GM21576 (cell line): ENCODE data around the gene SIX5.

Experiments
- ATAC-seq: cut with Tn5 transposase; IDR thresholded peaks from one replicate; pipeline ENCODE4 v1.9.1; 2021; ENCODE audit warnings: mild to moderate bottlenecking, moderate library complexity; ENCODE audit not compliant: unreplicated experiment

Gene SIX5

DNA sequence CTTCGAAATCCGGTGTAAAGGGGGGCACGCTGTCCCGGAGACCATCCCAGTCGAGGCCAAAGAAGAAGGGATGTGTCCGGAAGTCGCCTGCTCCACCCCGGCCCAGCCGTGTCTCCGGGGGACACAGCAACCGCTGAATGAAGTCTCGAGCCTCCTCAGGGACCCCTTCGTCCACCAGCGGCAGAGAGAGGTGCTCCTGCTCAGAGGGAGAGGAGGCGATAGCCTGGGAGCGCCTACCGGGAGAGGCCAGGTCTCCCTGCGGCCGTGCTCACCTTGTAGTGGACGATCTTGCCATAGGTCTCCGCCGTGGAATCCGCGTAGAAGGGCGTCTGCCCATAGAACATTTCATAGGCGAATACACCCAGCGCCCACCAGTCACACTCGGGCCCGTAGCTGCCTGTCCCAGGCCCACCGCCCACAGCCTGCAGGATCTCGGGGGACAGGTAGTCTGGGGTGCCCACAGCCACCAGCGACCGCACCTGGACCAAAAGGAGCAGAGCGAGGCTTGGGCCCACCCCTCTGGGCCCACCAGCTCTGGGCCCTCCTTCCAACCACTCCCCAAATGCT is 8.4 kb upstream of the SIX5 start:
- no peak for ATAC-seq

DNA sequence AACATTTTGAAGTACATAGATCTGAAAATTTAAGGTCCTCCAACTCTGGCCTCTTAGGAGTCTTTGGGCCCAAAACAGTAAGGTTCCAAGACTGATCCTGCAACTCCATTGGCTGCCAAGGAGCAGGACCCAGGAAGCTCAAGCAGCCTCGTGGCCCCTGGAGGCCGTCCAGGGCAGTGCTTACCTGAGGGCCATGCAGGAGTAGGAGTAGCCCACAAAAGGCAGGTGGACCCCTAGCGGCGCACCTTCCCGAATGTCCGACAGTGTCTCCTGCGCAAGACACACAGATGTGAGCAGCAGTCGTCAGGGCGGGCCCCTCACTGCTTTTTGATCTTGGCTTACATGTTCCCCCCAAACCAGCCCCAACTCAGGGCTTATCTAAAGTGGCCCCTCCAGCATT is 5.7 kb upstream of the SIX5 start:
- ATAC-seq, result no peak

DNA sequence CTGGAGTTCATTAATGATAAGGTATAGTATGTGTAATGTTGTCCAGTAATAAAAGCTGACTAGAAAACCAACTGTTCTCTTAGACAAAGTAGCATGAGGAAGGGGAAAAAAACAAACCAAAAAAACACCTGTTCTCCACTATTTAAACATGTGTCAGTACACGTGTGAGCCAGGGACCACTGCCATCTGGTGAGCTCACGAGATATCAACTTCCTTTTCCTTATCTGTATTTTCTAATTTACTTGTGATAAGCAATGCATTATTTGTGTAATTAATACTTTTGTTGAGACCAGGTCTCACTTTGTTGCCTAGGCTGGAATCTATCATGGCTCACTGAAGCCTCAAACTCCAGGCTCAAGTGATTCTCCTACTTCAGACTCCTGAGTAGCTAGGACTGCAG is 4.3 kb upstream of the SIX5 start:
- no peak for ATAC-seq

DNA sequence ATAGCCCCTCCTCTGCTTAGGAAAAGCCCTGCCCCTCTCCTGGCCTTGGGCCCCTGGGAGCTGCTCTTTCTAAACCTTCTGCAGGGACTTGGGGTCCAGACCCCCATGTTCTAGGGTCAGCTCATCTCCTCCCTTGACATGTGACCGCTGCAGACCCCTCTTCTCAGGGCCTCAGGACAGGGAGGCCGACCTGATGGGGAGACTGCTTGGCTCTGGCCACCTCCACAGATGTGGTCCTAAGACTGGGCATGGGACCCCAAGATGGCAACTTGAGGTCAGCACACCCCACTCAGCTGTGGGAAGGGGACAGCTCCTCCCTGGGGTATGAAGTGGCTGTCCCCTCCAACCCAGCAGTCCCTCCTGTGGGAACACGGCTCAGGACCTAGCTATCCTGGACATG is 3.9 kb upstream of the SIX5 start:
- no peak for ATAC-seq

DNA sequence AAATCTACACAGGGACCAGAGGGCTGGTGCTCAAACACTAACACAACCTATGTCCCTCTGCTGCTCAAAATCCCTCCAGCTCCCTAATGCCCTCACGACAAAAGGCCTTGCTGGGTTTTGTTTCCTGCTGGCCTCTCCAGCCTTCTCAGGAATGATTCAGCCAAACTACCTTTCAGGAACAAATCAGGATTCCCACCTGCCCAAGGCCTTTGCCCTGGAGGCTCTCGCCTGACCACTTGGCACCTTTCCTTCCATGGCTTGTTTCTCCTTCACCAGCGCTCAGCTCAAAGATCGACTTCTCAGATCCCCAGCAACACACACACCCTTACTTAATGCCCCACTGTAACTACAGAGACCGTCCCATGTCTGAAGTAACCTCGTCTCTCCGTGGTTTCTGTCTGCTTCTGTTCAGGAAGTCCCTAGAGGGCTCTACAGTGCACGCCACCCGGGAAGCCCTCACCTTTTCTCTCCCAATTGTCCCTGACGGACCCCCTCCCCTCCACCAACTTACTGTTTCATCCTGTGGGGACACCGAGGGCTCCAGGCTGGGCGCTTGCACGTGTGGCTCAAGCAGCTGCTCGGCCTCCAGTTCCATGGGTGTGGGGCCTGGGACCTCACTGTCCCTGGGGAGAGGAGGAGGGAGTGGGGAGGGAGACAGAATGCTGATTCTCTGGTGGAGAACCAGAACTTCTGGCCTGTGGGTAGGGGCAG is 3.2 kb upstream of the SIX5 start:
- no peak for ATAC-seq

DNA sequence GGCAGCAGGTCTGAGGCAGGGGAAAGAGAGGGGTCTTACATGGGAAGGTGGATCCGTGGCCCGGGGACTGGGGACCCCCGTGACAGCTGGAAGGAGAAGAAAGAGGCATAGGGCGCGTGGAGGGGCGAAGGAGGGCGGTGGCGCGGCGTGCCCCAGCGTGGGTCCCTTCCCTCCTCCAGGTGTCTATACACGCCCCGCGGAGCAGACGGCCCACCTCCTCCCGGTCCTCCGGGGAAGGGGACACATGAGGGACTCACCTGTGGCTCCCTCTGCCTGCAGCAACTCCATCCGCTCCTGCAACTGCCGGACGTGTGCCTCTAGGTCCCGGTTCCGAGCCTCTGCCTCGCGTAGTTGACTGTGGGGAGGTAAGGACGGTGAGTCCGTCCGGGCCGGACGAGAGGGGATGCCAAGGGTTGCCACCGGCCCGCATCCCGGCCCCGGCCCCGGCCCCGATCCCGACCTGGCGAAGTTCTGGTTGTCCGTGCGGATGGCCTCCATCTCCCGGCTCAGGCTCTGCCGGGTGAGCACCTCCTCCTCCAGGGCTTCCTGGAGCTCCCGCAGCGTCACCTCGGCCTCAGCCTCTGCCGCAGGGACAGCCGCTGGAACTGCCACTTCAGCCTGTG is 2.4 kb upstream of the SIX5 start:
- no peak for ATAC-seq

DNA sequence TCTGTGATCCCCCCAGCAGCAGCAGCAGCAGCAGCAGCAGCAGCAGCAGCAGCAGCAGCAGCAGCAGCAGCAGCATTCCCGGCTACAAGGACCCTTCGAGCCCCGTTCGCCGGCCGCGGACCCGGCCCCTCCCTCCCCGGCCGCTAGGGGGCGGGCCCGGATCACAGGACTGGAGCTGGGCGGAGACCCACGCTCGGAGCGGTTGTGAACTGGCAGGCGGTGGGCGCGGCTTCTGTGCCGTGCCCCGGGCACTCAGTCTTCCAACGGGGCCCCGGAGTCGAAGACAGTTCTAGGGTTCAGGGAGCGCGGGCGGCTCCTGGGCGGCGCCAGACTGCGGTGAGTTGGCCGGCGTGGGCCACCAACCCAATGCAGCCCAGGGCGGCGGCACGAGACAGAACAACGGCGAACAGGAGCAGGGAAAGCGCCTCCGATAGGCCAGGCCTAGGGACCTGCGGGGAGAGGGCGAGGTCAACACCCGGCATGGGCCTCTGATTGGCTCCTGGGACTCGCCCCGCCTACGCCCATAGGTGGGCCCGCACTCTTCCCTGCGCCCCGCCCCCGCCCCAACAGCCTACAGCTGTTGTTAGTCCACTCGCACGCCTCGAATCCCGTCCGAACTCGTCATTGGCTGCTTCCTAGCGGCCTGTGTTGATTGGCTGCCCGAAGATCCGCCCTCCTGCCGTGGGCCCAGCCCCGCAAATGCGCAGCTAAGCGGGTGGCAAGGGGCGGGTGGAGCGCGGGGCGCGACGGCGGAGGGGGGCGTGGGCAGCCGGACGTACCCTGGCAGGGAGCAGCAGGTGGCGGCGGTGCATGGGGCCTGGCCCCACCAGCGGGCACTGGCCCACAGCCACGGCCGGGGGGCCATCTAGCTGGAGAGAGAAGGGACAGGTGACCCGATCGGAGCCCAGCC is 1.4 kb upstream of the SIX5 start:
- ATAC-seq, result peak; percentile 48

DNA sequence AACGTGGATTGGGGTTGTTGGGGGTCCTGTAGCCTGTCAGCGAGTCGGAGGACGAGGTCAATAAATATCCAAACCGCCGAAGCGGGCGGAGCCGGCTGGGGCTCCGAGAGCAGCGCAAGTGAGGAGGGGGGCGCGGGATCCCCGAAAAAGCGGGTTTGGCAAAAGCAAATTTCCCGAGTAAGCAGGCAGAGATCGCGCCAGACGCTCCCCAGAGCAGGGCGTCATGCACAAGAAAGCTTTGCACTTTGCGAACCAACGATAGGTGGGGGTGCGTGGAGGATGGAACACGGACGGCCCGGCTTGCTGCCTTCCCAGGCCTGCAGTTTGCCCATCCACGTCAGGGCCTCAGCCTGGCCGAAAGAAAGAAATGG is 754 bp upstream of the SIX5 start:
- ATAC-seq, result peak; percentile 17

DNA sequence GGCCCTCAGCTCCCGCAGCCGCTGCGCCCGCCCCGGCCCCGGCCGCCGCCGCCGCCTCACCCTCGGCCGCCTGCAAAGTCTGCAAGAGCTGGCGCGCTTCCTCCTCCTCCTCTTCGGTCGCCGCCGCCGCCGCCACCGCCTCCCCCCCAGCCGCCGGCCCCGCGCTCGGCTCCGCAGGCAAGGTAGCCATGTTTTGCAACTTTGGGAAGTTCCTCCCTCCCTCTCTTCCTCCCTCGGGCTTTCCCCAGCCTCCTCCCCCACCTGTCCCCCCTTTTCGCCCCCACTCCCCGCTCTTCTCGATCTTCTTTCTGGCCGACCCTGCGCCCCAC is 433 bp downstream of the SIX5 start:
- ATAC-seq, result no peak

DNA sequence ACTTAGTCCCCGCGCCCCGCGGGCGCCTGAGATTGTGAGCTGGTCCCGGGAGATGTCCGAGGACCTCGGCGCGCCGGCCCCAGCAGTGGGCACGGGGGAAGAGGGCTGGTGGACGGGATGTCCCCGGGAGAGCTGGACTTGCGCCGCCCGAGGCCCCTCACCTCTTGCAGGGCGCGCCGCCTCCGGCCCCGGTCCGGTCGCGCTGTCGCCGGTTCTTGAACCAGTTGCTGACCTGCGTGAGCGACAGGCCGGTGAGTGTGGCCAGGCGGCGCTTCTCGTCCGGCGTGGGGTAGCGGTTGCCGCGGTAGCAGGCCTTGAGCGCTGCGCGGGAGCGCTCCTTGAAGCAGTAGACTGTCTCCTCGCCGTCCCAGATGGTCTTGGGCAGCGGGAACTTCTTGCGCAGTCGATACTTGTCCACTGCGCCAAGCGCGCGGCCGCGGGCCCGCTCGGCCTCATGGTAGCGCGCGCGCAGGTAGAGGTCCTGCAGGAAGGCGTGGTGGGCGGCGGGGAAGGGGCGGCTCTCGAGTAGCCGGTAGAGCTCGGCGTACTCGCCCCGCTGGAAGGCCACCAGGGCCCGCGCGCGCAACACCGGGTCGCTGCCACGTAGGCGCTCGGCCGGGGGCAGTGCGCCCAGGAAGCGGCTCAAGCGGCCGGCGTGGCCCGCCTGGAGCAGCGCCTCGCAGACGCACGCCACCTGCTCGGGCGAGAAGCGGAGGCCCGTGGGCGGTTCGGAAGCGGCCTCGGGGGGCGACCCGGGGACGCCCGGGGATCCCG is 984 bp downstream of the SIX5 start:
- no peak for ATAC-seq

DNA sequence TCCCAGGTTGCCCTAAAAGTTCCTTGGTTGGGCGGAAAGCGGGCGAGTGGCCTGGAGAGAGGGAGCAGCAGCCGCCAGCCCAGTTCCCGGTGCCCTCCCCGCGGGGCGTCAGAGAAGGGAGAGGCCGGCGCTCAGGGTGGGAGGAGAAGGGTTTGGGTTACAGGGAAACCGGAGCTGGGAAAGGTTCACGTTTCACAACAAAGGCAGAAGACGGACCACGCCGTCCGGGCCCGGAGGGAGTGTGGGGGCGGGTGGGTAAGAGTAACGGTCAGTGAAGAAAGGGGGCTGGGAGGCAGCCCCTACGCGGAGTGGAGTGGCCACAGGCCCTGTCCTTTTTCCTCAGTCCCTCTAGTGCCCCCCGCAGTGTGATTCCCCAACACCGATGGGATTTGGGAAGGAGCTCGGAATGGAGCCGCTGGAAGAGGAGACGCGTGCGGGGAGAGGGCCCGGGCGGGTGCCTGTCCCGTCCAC is 1.6 kb downstream of the SIX5 start:
- ATAC-seq, result no peak

DNA sequence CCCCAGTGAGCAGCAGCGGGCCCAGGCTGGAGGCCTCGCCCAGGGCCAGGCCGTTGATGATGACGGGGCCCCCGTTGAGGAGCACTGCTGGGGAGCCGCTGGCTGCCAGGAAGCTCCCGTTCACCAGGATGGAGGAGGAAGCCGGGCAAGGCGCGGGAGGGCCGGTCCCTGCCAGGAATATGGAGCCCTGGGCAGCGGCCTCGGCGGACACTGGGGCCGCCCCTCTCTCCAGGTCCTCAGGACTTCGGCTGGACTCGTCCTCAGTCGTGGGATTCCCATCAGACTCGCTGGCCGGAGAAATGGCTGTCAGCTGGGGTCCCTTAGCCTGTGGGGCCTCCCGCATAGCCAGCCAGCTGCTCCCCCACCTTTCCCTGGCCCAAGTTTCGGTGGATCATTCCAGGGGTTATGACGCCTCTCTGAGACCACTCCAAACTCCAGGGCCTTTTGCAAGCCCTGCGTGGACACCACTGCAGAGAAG is 2.1 kb downstream of the SIX5 start:
- no peak for ATAC-seq

DNA sequence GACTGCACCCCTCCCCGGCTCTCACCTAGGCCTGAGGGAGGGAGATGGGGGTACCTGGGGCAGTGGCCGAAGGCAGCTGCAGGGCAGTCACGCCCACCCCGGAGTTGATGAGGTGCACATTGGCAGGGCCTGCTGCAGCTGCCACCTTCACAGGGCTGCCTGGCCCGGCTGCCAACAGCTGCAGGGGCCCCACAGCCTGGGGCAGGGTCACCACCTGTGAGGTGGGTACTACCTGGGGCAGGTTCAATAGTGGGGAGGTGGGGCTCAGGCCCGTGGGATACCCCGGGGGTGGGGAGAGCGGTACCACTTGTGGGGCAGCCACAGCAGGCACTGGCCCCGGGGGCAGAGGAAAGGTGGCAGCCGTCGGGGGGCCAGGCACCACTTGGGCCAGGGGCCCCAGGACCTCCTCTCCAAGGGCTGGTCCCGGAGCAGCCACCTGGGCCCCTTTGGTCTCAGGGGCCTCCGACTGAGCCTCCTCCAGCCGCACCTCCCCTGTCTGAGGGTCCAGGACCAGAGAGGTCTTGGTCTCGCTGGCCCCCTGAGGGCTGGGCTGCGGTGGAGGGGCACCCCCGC is 2.7 kb downstream of the SIX5 start:
- no peak for ATAC-seq

DNA sequence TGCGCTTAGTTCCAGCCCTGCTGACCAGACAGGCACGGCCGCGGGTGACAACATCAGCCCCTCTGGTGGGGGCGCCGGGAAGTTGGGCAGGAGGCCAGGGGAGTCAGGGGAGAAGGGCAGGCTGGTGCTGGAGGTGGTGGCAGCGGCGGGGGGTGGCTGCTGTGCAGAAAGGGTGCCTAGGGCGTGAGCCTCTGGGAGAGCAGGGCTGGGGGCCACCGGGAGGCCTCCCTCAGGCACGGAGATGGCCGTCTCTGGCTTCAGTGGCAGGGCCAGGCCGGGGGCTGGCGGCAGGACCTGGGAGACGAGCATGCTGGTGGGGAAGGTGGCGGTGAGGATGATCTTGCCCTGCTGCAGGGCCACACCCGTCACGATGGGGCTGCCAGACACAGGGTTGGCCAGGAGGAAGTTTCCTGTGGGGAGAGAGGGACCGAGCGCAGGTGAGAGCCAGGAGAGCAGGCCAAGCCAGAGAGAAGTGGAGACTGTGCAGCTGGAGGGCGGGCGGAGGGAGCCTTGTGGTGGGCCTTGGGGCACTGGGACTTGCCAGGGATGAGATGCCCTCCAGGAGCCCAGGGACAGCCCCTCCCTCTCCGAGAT is 3.3 kb downstream of the SIX5 start:
- ATAC-seq, result no peak

DNA sequence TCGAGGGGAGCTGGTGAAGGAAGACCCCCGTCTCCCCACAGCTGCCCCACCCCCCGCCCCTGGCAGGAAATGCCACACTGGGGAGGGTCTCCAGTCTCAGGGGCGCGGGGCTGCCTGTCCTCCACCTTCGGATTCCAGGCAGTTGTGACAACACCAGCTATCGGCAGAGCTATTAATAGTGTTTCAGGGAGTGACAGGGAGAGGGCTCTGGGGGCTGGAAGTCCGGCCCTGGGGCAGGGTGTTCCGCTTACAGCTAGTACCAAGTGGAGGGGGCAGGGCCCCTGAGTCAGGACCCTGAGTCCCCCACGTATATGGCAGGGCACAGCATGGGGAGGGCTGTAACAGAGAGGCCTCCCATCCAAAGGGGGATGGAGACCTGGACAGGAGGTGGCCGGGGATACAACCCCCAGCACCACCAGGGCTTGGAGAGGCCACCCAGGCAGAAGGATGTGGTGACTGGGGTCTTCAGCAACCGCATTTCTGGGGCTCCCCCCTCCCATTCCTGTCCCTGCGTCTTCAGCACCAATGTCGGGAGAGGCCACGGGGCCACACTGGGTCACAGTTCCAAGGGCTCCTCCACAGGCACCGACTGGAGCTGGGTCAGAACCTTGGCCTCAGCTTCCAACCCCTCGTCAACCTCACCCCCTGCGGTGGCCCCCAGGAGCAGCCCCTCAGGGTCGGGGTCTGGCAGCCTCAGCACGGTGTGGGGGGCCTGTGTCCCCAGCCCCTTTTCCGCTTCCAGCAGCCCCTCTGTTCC is 3.9 kb downstream of the SIX5 start:
- no peak for ATAC-seq

DNA sequence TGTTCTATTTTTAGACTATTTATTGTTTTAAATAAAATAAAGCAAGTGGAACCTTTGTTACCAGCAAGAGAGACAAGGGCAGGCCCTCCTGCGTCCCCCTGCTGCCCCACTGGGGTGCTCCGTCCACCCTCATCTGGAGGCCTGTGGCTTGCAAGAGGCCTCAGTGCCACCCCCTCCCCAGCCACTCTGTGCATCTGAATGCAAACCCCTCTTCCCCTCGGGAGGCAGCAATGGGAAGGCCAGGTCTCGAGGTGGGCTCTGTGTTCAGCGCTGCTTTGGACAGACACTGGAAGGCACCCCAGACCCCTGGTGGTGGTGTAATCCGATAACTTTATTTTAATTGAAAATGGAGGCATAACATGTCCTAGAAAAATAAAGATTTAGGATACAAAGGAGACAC is 4.6 kb downstream of the SIX5 start:
- no peak for ATAC-seq

DNA sequence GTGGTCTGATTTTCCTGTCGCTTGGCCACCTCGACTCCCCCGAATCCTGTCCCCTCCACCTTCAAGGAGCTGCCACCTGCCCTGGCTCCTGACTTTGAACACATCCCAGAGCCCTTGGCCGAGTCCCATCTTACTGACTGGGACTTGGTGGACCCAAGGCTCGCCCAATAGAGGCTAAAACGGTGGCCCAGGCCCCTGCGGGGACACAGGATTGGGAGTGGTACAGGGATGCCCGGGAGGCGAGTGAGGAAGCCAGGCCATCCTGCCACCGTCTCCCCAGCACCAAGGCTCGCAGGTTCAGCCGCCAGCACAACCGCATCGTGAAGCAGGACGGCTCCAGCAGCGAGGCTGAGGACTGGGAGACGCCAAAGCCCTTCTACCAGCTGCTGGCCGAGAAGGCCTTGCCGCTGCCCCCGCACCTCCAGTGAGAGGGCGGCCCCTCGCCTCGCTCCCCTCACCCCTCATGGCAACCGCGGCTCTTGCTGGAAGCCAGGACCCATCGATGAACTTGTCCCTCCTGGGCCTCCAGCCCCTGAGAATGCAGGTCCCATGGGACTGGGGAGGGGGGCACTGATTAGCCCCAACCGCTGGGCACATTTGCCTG is 5.3 kb downstream of the SIX5 start:
- ATAC-seq, result no peak

DNA sequence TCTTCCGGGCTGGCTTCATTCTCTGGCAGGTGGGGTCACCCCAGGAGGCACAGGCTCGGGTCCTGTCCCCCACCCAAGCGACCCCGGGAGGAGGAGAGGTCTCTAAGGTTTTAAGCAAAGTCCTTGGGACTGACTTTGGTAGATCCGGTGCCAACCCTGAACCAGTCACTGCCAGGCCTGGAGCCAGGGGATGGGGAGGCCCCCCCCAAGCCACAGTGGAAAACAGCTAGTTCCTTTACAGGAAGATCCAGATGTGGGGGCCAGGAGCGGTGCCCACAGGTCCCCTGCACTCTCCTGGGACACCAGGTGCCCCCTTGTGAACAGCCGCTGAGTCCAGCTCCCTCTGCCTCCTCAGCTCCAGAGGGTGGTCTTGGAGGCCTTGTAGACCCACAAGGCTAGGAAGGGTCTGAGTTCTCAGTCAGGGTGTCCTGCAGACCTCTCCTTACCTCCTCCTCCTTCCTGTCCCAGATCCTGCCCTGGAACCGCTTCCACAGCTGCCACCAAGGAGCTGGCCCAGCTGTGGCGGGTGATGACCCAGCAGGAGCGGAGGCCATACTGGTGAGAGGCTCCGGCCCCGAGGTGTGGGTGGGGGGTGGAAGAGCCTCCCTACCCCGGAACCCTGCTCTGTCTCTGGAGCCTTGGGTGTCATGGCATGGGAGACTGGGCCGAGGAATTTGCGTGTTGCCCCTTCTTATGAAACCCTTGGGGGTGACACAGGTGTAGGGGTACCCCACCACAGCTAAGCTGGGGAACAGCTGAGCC is 6.0 kb downstream of the SIX5 start:
- no peak for ATAC-seq
